22Rv1 (cell line): Measurements from ENCODE around the gene HOOK2.
A peak's percentile ranks its signal among the peaks of the same experiment; 100 is the strongest.
"Not testable (repeated sequence)": the region's sequence is repeated elsewhere in the genome, so short reads cannot be mapped to it uniquely, and the experiment has no call there.

ENCODE experiments used
- H3K27ac ChIP-seq: fragments of 450-650 bp; 2 replicates; pipeline ENCODE4 v1.5.1; 2017
- CTCF ChIP-seq: fragments of 450-650 bp; IDR thresholded peaks from 2 replicates; pipeline ENCODE4 v1.5.1; 2017; ENCODE audit warnings: mild to moderate bottlenecking
- ZFX ChIP-seq: fragments of 450-650 bp; IDR thresholded peaks from 2 replicates; pipeline ENCODE4 v1.6.1; 2017; ENCODE audit warnings: antibody characterized with exemption, borderline replicate concordance

HOOK2 gene

GRCh38 chr19:12774588-12775555 is at the start of gene HOOK2:
TSS of gene HOOK2 (minus strand) at chr19:12775552. CDS start at chr19:12775449, 103 bp downstream.
- peak within 1 kb of the TSS; percentile 95 for H3K27ac ChIP-seq
- no peak for TF ChIP-seq CTCF
- TF ChIP-seq ZFX: no peak

GRCh38 chr19:12821761-12822160 is 46.4 kb upstream of the HOOK2 start:
- H3K27ac ChIP-seq: no peak overlapping the region
- TF ChIP-seq CTCF (no peak), ZFX (no peak)

GRCh38 chr19:12817810-12818209 is 42.5 kb upstream of the HOOK2 start:
- H3K27ac ChIP-seq: not testable (repeated sequence)

- not testable (repeated sequence) for H3K27ac ChIP-seq
These were observed 41.8 kb upstream of the HOOK2 start for GRCh38 chr19:12817188-12817587.

GRCh38 chr19:12815088-12815487 is 39.7 kb upstream of the HOOK2 start:
- H3K27ac ChIP-seq: no peak overlapping the region
- TF ChIP-seq ZFX: no peak
- no peak for TF ChIP-seq CTCF

GRCh38 chr19:12806242-12807081 is 31.1 kb upstream of the HOOK2 start, which contains the start of gene RNASEH2A:
TSS of gene RNASEH2A (plus strand) at chr19:12806584. CDS start at chr19:12806674, 90 bp downstream.
- H3K27ac ChIP-seq: peak within 1 kb of the TSS; percentile 75
- TF ChIP-seq CTCF (no peak), ZFX (no peak)

- no peak for TF ChIP-seq ZFX
- no peak for TF ChIP-seq CTCF
- no peak overlapping the region for H3K27ac ChIP-seq
These were observed 28.7 kb upstream of the HOOK2 start for GRCh38 chr19:12804051-12804450.
